ENCODE results near the gene RBM8A. TPM values are rescaled to one million over a fixed set of nuclear protein-coding genes. Genes with fewer than 3 reads are reported as not detected.

RBM8A gene
- total and polyA plus RNA-seq, 8 donors = 90.2 to 197 (median 182) TPM

DNA sequence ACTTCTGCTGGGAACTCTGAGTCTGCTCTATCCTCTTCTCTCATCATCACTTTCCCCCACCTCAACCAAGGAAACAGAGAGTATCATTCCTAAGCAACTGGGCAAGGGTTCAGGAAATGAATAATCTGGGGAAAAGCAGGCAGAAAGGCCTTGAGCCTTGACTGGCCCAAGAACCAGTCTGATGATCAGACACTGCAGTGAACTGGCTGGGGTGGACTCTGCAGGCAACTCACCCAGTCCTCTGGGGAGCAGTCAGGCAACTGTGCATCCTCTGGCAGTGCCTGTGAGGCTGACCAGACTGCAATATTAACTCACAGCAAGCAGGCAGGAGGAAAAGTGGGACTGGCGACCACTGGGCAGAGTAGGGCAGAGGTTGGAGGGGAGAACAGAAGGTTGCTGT lies 42.6 kb downstream of the RBM8A start:
- no peak overlapping the region for H3K27ac ChIP-seq
- H3K27me3 ChIP-seq = peaks cover 0 to 16% of the 10 kb centered on the region in 2 donors
- intact Hi-C loops (cut with DNase I) = no loop called here
- peaks cover 3 to 16% of the 10 kb centered on the region in 2 donors for H3K4me1 ChIP-seq
- no peak for TF ChIP-seq CTCF (IDR thresholded peaks at IDR 0.05)
- DNase-seq (no peak), ATAC-seq (no peak)
- H3K4me3 ChIP-seq = no peak overlapping the region
- no peaks in the 10 kb centered on the region for H3K9me3 ChIP-seq
- H3K36me3 ChIP-seq = no peaks in the 10 kb centered on the region

- Histone ChIP-seq H3K4me3 (no peak overlapping the region), H3K36me3 (no peaks in the 10 kb centered on the region), H3K27me3 (peaks cover 0 to 9% of the 10 kb centered on the region in 2 donors), H3K27ac (no peak overlapping the region), H3K9me3 (no peaks in the 10 kb centered on the region), H3K4me1 (no peaks in the 10 kb centered on the region)
- no peak for ATAC-seq
- no peak for DNase-seq
- intact Hi-C loops (cut with DNase I) = no loop called here
- no peak for TF ChIP-seq CTCF (IDR thresholded peaks at IDR 0.05)
These were observed 47.5 kb downstream of the RBM8A start for GRCh38 chr1:145879775-145880174.

GRCh38 chr1:145878724-145879123 lies 48.6 kb downstream of the RBM8A start:
- no peak for TF ChIP-seq CTCF (IDR thresholded peaks at IDR 0.05)
- intact Hi-C loops (cut with DNase I) = no loop called here
- Histone ChIP-seq H3K27me3 (no peaks in the 10 kb centered on the region), H3K4me1 (no peaks in the 10 kb centered on the region), H3K4me3 (no peak overlapping the region), H3K9me3 (no peaks in the 10 kb centered on the region), H3K27ac (no peak overlapping the region), H3K36me3 (no peaks in the 10 kb centered on the region)
- DNase-seq (no peak), ATAC-seq (peak; percentile 72)

GRCh38 chr1:145877923-145878486 lies 49.3 kb downstream of the RBM8A start:
- Histone ChIP-seq H3K9me3 (no peaks in the 10 kb centered on the region), H3K27ac (no peak overlapping the region), H3K4me1 (peaks cover 0 to 4% of the 10 kb centered on the region in 2 donors), H3K27me3 (peaks cover 0 to 3% of the 10 kb centered on the region in 2 donors), H3K4me3 (no peak overlapping the region), H3K36me3 (no peaks in the 10 kb centered on the region)
- TF ChIP-seq CTCF (IDR thresholded peaks at IDR 0.05) = no peak
- peak; percentile 42 for ATAC-seq
- no peak for DNase-seq
- intact Hi-C loops (cut with DNase I) = no loop called here

DNA sequence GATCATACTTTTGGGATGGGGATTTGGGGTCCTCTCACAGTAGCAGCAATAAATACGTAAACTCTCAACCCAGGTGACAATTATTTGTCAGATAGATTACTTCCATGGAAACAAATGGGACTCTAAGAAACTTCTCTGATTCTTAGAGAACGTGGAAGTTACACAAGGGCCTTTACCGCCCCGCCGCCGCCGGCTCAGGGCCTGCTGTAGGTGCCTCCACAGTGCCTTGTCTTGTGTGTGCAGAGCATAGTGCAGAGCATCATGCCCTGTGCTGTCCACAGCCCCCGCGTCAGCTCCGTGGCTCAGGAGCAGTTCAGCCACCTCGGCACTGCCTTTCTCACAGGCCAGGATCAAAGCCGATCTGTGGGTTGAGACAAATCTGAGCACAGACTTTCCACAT lies 52.6 kb downstream of the RBM8A start:
- no peak for TF ChIP-seq CTCF (IDR thresholded peaks at IDR 0.05)
- DNase-seq (no peak), ATAC-seq (no peak)
- Histone ChIP-seq H3K9me3 (no peaks in the 10 kb centered on the region), H3K27me3 (peaks cover 0 to 15% of the 10 kb centered on the region in 2 donors), H3K36me3 (no peaks in the 10 kb centered on the region), H3K4me1 (peaks cover 0 to 18% of the 10 kb centered on the region in 2 donors), H3K4me3 (no peak overlapping the region), H3K27ac (no peak overlapping the region)
- intact Hi-C loops (cut with DNase I) = no loop called here
